ENCODE results near the gene AHCY.
"Not testable (repeated sequence)": the region's sequence is repeated elsewhere in the genome, so short reads cannot be mapped to it uniquely, and the experiment has no call there.

- TF ChIP-seq CTCF (conservative IDR thresholded peaks at IDR 0.05); ZFX (IDR thresholded peaks at IDR 0.05): not testable (repeated sequence)
Observed at GRCh38 chr20:34287500-34287899, 15.7 kb downstream of the AHCY start.
